ENCODE results near the gene KNG1.

- TF ChIP-seq CTCF (IDR thresholded peaks at IDR 0.05; ENCODE audit: low read depth, low read length) (no peak), EZH2phosphoT487 (IDR thresholded peaks at IDR 0.05; ENCODE audit: low read depth) (no peak)
These were observed 8.0 kb upstream of the KNG1 start for GRCh38 chr3:186708983-186709679.
